H1 (cell line): ENCODE measurements around the gene TFR2. TPM values are rescaled to one million over a fixed set of nuclear protein-coding genes. Genes with fewer than 3 reads are reported as not detected.

ENCODE experiments used
- CHD7 ChIP-seq: fragments of 300-600 bp; sonication (generic); IDR thresholded peaks from 2 replicates; pipeline ENCODE4 v1.7.1; 2012; ENCODE audit warnings: low read length, moderate library complexity, mild to moderate bottlenecking, inconsistent platforms; ENCODE audit not compliant: insufficient replicate concordance
- JUND ChIP-seq: IDR thresholded peaks from 2 replicates; pipeline ENCODE4 v1.6.1; 2011; ENCODE audit warnings: mild to moderate bottlenecking, improper control_type of control experiment, low read length
- NRF1 ChIP-seq: IDR thresholded peaks from 2 replicates; pipeline ENCODE4 v1.6.1; 2011; ENCODE audit warnings: mild to moderate bottlenecking, low read depth, low read length, improper control_type of control experiment
- polyA plus RNA-seq, 7 experiments: library from polyadenylated mRNA; depleted of rRNA in 3 of 7; stranded (reverse) in 5 of 7; unstranded in 2 of 7; fragments of >200 nt in 5 of 7; fragments of 200-250 nt in 2 of 7; gene quantifications; 1 replicate in 5 of 7; 2 replicates in 1 of 7; 4 replicates in 1 of 7; pipeline versions ENCODE4 v1.2.1 to v1.2.3, GENCODE V29; 2011 to 2013; ENCODE audit warnings: missing spikeins in 2 of 7, mixed read lengths in 2 of 7
- total RNA-seq: library from RNA; stranded (reverse); fragmentation: NEBNext Ultra II Directional; extraction: Animal tissue kit (Norgen Biotek cat#: 25700); gene quantifications from 2 replicates; pipeline ENCODE4 v1.2.1, GENCODE V29; 2021

TFR2 gene
- total and polyA plus RNA-seq, 2 of the 8 experiments (the other 6 are each of a cell fraction or from before 2014, with no cell fraction given), result 4.6 to 5.7 TPM

GRCh38 chr7:100620239-100620638 lies 21.1 kb downstream of the TFR2 start (continued):
- TF ChIP-seq CHD7, result no peak
- TF ChIP-seq JUND, result no peak
- no peak for TF ChIP-seq NRF1
